ENCODE results near the gene PSMG4. TPM values are rescaled to one million over a fixed set of nuclear protein-coding genes. Genes with fewer than 3 reads are reported as not detected.
"Not testable (repeated sequence)": the region's sequence is repeated elsewhere in the genome, so short reads cannot be mapped to it uniquely, and the experiment has no call there.

The PSMG4 gene
- total RNA-seq, 1 donor from 2014 or later: 26.3 TPM

DNA sequence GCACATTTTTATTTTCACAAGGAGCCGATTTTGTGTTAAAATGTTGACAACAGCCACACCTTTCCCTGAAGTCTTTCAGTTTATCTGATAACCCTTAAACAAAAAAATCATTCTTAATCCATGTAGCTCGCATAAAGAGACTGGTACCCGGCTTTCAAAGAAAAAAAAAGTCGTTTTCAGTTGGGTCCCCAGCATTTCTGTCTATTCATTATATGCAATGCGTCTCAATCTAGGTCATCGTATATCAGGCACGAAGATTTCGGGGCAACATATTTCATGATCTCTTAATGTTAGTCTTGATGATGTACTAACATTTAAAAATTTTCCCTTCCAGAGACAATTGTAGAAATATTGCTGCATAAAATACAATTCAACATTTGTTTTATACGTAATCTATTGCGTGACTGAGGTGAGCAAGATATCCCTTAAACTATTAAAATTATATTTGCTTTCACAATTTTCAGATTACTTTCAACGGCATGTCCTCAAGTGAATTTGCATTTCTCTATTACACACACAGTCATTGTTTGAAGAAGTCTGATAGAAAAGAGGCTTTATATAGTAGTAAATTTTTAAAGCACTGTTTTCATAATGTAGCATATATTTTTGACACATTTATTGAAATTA lies 28.4 kb upstream of the PSMG4 start:
- intact Hi-C loops (cut with micrococcal nuclease): loop anchor here (5.0 kb wide), 1 partner anchor 1618 kb away; no protein-coding TSS in a partner anchor

DNA sequence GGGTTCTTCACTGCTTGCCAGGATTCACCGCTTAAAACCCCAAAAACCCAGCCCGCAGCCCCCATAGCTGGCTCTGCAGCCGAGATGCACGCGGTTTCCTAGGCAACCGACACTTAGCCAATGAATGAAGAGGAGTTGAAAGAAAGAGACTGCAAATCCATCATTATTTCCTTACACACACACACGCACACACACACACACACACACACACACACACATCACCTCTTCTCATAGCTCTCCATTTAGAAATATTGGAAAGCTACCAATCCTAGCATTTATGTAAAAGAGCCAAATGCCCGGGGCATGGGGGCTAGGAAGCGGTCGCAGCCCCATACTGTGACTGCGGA lies 27.9 kb upstream of the PSMG4 start:
- intact Hi-C loops (cut with micrococcal nuclease): loop anchor here (5.0 kb wide), 1 partner anchor 1619 kb away; no protein-coding TSS in a partner anchor

DNA sequence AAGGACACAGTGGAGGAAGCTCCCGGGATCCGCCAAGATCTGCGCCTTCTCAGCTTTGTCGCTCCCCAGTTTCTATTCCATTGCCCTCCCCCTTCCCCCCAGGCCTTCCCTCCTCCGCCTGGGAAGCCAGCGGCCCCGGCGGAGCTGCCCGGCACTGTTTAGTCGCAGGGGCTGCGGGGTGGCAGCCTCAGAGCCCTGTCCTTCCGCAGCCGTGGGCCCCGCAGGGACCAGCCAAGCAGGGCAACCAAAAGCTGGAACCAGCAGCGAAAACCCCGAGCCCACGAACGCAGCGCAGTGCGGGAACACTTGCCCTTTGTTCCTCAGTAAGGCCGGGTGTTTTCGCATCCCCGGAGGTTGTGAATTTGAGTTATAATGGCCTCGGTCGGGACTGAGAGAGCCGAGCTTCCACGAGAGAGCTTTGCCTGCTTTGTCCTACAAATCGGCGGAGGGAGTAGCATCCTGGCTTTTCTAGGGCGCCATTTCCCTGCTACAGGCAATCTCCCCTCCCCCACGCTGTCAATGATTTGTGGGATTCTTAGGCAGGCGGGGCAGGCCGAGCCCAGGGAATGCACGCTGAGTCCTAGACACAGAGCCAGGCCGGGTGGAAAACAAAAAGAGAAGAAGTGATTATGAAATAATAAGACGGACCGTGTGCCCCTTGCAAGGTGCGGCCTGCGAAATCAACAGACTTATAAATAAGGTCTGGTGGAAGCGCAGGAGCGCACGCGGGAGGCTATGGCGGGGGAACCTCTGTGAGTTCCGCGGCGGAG lies 27.3 kb upstream of the PSMG4 start:
- intact Hi-C loops (cut with micrococcal nuclease): loop anchor here (5.0 kb wide), 1 partner anchor 1619 kb away; no protein-coding TSS in a partner anchor

DNA sequence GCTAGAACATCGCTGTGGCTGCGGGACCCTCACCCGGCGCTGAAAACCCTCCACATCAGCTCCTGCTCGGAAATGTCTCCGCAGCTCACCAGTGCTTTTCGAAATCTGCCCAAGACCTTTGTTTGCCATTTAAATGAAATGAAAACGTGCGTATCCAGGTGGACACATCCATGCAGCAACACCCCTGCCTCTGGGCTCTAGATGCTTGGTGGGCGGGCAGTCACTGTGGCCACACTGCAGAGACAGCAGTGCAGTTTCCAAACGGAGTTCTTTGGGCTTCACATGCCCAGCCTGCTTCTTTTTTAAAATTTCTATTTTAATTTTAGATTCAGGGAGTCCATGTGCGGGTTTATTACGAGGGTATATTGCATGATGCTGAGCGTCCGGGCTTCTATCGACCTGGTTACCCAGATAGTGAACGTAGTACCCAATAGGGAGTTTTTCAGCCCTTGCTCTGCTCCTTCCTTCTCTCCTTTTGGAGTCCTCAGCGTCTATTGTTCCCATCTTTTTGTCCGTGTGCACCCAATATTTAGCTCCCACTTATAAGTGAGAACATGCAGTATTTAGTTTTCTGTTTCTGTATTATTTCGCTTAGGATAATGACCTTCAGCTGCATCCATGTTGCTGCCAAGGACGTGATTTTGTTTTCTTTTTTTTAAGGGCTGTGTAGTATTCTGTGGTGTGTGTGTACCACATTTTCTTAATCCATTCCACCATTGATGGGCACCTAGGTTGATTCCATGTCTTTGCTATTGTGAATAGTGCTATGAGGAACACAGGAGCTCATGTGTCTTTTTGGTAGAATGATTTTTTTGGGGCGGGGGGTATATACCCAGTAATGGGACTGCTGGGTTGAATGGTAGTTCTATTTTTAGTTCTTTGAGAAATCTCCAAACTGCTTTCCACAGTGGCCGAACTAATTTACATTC lies 26.5 kb upstream of the PSMG4 start:
- intact Hi-C loops (cut with micrococcal nuclease): loop anchor here (5.0 kb wide), 1 partner anchor 1620 kb away; no protein-coding TSS in a partner anchor

DNA sequence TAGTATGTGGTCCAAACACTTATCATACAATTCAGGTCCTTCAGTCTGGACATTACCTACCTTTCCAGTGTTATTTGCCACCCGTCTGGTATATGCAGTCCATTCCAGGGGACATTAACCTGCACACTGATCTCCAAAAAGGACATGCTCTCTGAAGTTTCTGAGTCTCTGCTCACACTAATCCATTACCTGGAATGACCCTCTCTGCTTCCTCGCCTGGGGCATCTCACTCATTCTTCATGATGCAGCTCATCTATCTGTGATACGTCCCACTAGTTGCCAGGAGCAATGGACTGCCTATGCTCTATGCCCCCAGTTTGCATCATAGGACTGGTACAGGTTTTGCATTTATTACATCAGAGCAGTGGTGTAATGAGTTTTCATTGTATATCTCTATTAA lies 25.4 kb upstream of the PSMG4 start:
- intact Hi-C loops (cut with micrococcal nuclease): loop anchor here (5.0 kb wide), 1 partner anchor 1621 kb away; no protein-coding TSS in a partner anchor

DNA sequence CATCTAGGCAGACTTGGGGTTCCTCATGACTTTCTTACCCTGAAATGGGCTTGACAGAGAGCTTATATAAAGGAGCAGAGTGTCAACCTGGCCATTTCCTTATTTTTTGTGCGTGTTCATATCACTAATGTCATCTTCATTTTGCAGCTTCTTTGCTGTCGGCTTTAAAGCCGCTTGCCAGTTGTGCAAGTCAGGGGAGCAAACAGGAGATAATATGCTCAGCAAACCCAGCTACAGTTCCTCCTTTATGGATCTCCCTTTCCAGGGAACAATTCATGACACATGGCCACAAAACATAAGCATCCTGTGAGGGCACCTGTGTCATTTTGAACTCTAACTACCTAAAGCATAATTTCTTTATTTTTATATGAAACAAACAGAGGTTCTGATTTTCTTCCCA lies 24.8 kb upstream of the PSMG4 start:
- intact Hi-C loops (cut with micrococcal nuclease): loop anchor here (5.0 kb wide), 1 partner anchor 1622 kb away; no protein-coding TSS in a partner anchor

DNA sequence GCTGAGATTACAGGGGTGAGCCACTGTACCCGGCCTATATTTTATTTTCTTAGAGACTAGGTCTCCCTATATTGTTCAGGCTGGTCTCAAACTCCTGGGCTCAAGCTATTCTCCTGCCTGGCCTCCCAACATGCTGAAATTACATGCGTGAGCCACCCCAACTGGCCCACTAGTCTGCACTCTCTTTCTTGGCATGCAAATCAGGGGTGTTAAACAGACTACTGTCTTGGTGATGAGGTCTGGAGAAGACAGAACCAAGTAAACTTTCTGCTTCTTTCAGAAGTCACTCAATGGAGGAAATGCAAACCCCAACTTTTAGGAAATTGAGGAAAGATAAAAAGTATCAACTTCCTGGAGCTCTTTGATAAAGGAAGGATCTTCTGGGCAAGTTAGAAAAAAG lies 23.3 kb upstream of the PSMG4 start:
- intact Hi-C loops (cut with micrococcal nuclease): no loop called here

DNA sequence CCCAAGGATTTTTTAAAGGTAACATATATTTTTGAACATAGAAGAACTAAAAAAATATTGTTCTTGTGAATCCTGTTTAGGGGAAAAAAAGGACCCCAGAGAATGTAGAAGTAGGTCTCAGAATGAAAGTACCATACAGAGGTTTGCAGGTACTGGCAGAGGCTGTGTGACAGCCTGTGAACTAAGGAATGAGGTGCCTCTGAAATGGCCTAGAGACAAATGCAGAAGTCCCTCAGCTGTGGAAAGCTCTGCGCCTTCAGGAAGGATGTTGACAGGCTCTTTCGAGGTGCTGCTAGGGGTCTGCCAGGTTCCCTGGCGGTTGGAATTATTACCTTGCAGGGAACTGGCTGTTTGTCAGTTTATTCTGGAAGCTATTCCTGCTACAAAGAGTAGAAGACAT lies 22.7 kb upstream of the PSMG4 start:
- intact Hi-C loops (cut with micrococcal nuclease): no loop called here

DNA sequence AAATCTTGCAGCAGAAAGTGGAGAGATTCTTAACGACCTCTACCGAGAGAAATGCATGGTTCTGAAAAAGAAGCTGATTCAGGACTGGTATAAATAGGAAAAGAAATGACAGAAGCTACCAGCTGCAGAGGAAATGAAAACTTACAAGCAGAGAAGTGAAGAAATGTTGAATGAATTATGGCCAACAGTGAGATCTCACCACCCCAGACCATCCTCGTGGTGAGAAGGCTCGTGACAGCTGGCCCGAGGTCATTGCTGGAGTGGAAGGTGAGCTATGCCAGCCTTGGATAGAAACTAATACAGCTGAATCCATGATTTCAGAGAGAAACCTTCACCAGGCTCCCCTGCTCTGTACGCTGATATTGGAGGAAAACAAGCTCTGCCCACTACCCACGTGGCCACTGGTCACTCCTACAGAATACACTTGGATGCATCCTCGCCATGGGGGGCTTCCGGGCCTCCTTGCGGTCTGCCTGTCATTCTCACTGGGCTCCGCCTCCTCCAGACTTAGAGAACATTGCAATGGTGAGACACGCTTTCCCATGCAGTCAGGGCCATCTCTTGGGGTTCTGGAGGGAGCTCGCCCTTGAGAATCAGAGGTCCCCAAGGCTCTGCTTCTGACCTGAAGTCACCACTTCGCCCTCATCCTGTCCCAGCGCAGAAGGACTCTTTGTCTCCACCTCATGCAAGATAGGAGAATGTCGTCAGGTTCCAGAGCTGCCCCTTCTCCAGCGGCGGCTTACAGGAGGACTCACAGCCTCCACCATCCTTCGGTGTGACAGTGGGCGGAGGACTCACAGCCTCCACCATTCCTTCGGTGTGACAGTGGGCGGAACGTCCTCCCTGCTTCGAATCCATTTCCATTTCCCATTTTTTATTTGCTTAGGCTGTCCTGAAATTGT lies 20.7 kb upstream of the PSMG4 start:
- intact Hi-C loops (cut with micrococcal nuclease): no loop called here

DNA sequence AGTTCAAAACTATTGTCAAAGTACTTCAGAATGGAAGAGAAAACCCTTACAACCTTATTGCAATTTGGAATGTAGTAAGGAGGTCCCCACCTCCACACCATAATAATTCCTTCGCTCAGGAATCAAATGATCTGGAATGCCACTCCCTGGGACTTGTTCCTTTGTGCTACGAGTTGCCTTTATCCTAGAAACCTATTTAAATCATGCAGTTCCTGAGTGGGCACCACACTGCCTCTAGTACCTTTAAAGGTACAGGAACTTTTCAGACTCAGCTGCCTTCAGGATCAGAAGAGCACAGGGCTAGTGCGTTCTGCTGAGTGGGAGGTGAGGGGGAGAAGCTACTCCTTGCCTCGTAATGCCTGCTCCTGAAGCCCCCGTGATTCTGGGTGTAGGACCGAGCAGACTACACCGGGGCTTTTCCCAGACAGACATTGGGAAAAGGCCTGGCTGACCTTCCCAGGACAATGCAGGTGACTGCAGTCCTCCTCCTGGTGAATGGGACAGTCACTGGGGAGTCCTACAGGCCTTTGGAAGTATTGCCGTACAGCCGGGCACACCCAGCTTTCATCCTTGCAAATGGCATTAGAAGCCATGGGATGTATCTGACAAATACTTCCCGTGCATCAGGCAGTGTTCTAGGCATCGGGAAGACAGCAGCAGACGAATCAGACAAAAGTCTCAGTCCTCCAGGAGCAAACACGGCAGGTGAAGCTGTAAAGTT lies 19.5 kb upstream of the PSMG4 start:
- intact Hi-C loops (cut with micrococcal nuclease): no loop called here

DNA sequence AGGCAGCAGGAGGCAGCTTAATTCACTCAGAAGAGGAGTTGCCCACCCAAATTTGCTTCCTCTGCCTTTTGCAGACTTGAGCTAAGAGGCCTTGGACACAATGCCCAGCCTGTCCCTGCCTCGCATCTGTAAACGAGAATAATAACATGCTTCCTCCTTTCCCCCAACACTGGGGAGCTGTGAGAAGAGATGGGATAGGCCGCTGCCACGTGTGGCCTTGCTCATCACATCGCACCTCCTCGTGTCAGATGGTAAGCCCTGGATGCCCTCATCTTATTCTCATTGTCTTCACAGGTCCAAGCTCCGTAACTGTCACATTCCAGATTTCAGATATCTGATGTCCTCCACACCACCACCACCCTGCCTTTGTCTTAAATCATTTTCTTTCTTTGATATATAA lies 18.2 kb upstream of the PSMG4 start:
- intact Hi-C loops (cut with micrococcal nuclease): no loop called here

DNA sequence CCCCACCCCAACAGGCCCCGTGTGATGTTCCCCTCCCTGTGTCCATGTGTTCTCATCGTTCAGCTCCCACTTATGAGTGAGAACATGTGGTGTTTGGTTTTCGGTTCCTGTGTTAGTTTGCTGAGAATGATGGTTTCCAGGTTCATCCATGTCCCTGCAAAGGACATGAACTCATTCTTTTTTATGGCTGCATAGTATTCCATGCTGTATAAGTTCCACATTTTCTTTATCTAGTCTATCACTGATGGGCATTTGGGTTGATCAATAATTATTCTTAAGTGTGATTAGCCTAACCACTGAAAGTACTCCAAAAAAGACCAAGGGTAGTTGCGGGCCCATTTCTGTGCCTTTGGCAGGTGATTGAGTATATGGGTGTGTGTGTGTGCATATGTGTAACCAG lies 17.0 kb upstream of the PSMG4 start:
- intact Hi-C loops (cut with micrococcal nuclease): not testable (repeated sequence)

DNA sequence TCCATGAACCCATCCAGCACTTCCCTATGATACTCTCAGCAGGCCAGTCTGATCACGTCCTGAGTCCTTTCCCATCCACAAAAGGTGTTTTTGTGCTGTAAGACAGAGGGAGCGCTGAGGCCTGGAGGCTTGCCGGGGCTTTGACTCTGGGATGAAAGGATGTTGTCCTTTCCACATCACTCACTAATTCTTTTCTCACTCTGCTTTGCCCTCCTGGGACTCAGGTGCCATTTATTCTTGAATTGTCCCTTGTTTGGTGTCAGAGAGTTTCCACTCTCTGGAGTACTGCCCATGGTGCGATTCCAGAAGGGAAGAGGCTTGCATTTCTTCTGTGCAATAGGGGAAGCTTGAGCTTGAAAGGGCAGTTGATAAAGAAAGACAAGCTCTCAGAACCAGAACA lies 16.0 kb upstream of the PSMG4 start:
- intact Hi-C loops (cut with micrococcal nuclease): no loop called here

DNA sequence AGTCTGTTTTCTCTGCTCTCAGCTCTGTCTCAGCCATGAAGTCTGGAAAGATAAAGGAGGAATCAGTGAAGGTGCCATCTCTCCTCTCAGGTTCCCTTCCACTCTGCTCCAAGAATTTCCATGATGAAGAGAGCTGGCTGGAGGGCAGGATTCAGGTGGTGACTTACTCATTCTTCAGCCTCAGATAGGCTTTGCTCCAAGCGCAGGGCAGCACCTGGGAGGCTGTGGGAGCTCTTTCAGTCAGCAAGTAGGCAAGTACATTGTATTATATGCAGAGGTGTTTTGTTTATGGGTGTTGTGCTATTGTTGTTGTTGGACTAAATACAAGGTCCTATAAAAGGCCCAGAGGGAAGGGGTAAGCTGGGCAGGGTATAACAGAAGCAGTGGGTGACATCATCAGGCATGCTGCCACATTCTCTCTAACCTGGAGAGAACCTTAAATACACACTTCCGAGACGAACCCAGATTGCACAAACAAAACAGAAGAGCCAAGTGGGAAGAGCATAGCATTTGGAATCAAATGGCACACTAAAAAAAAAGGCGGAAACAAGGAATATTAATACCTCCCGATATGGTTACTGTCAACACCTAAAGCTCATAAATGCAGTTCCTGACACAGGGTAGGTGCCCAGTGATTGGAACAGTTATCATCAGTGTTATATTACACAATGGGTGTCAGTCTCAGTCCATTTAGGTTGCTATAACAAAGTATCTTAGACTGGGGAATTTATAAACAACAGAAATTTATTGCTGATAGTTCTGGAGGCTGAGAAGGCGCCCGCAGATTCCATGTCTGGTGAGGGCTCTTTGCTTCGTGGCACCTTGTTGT lies 14.5 kb upstream of the PSMG4 start:
- intact Hi-C loops (cut with micrococcal nuclease): no loop called here

DNA sequence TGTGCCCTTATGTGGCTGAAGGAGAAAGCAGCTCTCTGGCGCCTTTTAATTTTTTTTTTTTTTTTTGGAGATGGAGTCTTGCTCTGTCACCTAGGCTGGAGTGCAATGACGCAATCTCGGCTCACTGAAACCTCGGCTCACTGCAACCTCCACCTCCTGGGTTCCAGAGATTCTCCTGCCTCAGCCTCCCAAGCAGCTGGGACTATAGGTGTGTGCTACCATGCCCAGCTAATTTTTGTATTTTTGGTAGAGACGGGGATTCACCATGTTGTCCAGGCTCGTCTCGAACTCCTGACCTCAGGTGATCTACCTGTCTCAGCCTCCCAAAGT lies 13.9 kb upstream of the PSMG4 start:
- intact Hi-C loops (cut with micrococcal nuclease): not testable (repeated sequence)

DNA sequence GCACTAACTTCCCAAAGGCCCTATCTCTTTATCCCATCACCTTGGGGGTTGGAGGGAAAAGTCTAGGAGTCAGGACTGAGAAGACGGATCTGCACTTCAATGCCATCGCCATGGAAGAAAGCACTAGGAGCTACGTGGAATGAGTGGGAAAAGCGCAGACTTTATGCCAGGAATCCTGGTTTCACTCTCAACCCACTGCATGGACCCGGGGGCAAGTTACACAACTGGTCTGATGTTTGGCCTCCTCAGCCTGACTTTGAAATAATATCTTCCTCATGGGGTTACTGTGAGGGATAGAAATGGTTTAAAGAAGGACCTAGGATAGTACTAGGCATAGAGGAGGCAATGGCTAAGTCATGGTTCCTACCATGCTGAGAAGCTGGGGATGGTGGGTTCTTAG lies 13.5 kb upstream of the PSMG4 start:
- intact Hi-C loops (cut with micrococcal nuclease): no loop called here

DNA sequence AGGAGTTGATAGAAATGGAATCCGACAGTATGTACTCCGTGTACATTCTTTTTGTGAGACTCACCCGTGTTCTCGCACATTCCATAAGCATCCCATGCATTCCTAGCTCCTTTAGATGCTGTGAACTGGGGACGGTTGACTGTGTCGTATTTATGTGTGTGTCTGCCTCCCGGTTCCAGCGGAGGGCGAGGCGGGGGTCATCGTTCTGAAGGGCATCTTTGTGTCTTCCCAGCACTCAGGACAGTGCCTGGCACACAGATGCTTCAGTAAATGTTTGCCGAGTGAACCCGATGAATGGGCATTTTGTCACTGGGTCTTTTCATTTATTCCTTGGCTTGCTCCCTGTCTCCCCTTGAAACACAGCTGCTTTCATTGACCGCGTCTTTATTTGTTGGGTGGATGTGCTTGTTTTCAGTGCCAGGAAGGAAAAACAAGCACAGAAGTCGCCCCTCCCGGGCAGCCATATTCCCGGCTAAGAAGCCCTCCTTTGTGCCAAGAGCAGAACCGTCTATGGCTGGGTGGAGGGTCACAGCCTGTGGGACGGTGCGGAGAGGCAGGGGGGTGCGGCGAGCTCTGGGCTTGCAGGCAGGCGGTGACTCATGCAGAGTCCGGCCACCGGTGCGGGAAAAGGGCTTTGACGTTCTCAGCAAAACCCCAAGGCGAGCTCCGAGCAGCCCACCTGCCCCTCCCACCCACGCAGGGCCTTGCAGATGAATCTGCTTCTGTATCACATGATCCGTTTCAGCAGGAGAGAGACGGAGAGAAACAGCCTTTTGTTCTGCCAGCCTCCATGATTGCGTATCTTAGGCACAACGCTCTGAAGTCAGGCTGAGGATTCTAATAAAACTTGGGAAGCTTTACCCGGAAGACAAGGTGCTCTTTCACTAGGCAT lies 11.2 kb upstream of the PSMG4 start:
- intact Hi-C loops (cut with micrococcal nuclease): no loop called here

DNA sequence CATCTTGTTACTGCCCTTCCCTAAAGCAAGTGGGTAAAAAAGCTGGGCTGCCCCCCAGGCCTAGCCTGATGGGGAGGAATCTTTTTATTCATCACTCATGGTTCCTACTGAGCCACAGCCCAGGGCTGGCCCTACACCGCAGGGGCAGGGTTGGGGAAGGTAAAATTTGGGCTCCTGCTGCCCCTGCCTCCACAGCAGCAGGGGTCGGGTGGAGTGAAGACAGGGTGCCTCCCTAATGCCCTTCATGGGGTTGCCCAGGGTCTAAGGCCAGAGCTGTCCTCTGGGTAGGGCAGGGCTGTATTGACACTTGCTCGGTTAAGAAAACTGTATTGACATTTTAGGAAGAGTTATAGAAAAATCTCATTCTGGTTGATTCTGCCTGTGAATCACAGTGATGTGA lies 8.9 kb upstream of the PSMG4 start:
- intact Hi-C loops (cut with micrococcal nuclease): loop anchor here (2.0 to 10.0 kb wide), 4 partner anchors 89 to 485 kb away; partner anchors contain the start of genes NQO2, RIPK1 and WRNIP1
